ENCODE measurements around the gene TMEM95. TPM values are rescaled to one million over a fixed set of nuclear protein-coding genes. Genes with fewer than 3 reads are reported as not detected.

Gene TMEM95
- total and polyA plus RNA-seq, 2 donors from 2014 or later, result not detected

DNA sequence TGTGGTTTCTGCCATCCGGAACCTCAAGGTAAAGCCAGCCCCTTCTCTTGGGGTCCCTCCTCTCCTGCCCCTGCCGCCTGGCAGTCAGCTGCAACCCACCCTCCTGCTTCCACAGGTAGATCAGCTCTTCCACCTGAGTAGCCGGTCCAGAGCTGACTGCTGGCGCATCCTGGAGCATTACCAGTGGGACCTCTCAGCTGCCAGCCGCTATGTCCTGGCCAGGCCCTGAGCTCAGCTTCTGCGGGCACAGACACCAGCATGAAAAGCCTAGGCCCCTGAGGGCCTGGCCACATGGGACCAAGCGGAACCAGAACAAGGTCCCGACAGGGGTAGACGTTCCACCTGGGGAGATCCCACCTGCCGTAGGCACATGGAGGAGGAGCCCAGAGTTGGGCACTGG is 33.9 kb downstream of the TMEM95 start:
- DNase-seq, result peak in 1 of 5 donors; percentile 45
- intact Hi-C loops (cut with DNase I), result no loop called here
- Histone ChIP-seq H3K27me3 (ENCODE audit: control insufficient read depth, insufficient read depth, low read length) (no peaks in the 10 kb centered on the region), H3K9ac (ENCODE audit: low read length in 3 of 3) (no peak overlapping the region), H3K4me3 (ENCODE audit: low read length in 3 of 3) (no peak overlapping the region), H3K9me3 (ENCODE audit: control insufficient read depth in 2 of 3, insufficient read depth in 1 of 3, low read length in 3 of 3) (no peaks in the 10 kb centered on the region), H3K4me1 (ENCODE audit: control insufficient read depth in 2 of 3, insufficient read depth in 2 of 3, low read depth in 1 of 3, low read length in 3 of 3) (peaks cover 0 to 4% (median 0%) of the 10 kb centered on the region in 3 donors), H3K27ac (ENCODE audit: low read depth in 2 of 2, low read length in 2 of 2) (no peak overlapping the region), H3K36me3 (ENCODE audit: control insufficient read depth in 2 of 3, insufficient read depth in 3 of 3, low read length in 3 of 3) (peaks cover 3 to 4% (median 3%) of the 10 kb centered on the region in 3 donors)
- FAIRE-seq, result no peak
- TF ChIP-seq, protein P1, sequence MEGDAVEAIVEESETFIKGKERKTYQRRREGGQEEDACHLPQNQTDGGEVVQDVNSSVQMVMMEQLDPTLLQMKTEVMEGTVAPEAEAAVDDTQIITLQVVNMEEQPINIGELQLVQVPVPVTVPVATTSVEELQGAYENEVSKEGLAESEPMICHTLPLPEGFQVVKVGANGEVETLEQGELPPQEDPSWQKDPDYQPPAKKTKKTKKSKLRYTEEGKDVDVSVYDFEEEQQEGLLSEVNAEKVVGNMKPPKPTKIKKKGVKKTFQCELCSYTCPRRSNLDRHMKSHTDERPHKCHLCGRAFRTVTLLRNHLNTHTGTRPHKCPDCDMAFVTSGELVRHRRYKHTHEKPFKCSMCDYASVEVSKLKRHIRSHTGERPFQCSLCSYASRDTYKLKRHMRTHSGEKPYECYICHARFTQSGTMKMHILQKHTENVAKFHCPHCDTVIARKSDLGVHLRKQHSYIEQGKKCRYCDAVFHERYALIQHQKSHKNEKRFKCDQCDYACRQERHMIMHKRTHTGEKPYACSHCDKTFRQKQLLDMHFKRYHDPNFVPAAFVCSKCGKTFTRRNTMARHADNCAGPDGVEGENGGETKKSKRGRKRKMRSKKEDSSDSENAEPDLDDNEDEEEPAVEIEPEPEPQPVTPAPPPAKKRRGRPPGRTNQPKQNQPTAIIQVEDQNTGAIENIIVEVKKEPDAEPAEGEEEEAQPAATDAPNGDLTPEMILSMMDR (IDR thresholded peaks at IDR 0.05; ENCODE audit: borderline replicate concordance, extremely low read depth, insufficient read depth), result no peak

DNA sequence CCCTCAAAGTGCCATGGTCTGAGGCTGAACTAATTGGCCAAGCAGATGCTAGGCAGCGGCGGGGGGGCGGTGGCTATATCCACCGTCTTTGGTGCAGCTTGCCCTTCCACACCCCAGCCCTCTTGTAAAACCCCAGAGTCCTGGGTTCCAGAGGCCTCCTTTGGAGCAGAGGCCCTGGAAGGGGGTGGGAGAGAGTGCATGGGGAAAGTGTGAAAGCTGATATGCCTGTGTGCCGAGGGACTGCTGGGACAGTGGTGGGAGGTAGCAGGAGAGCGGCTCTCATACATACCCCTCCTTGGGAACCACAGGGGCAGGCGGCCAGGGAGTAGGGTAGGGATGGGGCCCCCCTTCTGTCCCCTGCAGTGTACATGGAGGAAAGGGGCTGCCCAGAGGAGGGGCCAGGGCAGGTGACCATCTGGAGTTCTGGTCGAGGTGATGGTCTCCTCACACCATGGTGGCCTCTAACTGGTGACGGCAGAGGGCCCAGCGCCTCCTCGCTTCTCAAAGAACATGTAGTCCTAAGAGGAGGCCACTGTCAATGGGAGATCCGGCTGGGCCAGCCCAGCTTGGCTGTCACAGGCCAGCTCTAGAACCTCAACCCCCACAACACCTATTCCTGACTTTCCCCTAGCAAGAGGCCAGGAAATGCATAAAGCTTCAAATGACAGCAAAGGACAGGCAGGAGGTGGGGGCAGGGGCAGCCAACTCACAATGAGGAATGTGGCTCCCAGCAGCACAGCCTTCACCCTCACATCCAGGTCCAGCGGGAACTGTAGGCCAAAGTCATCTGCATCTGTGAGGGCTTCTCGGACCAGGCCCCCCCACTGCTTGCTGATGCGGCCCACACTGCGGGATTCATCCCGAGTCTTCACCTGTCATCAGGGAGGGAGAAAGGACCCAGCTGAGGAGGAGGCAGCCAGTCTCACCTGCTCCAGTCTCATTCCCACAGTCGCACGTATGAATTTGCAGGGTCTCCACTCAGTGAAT is 35.3 kb downstream of the TMEM95 start:
- H3K4me3 ChIP-seq (ENCODE audit: low read length in 3 of 3), result no peak overlapping the region
- H3K27ac ChIP-seq (ENCODE audit: low read depth in 2 of 2, low read length in 2 of 2), result no peak overlapping the region

DNA sequence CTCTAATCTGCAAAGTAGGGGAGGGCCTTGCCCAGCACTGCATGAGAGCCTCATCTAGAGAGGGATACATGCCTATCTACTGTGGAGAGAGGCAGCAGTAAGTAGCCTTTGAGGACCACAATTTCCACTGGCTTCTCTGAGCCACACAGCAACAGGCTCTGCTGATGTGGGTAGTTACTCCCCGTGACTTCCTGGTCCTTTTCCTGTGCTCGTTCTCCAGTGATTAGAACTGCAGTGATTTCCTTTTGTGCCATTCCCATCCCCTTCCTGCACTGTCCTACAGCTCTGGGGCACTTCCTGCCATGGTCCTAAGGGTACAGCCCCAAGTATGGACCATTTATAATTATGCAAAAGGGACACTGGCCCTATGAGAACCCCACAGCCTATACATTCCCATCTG is 36.4 kb downstream of the TMEM95 start:
- Histone ChIP-seq H3K27me3 (ENCODE audit: control insufficient read depth, insufficient read depth, low read length) (no peaks in the 10 kb centered on the region), H3K36me3 (ENCODE audit: control insufficient read depth in 2 of 3, insufficient read depth in 3 of 3, low read length in 3 of 3) (peaks cover 3 to 4% (median 3%) of the 10 kb centered on the region in 3 donors), H3K4me1 (ENCODE audit: control insufficient read depth in 2 of 3, insufficient read depth in 2 of 3, low read depth in 1 of 3, low read length in 3 of 3) (peaks cover 0 to 8% (median 0%) of the 10 kb centered on the region in 3 donors), H3K9me3 (ENCODE audit: control insufficient read depth in 2 of 3, insufficient read depth in 1 of 3, low read length in 3 of 3) (no peaks in the 10 kb centered on the region), H3K4me3 (ENCODE audit: low read length in 3 of 3) (no peak overlapping the region), H3K27ac (ENCODE audit: low read depth in 2 of 2, low read length in 2 of 2) (no peak overlapping the region), H3K9ac (ENCODE audit: low read length in 3 of 3) (no peak overlapping the region)
- TF ChIP-seq, protein P1 (IDR thresholded peaks at IDR 0.05; ENCODE audit: borderline replicate concordance, extremely low read depth, insufficient read depth), result no peak
- intact Hi-C loops (cut with DNase I), result no loop called here
- no peak for DNase-seq
- no peak for FAIRE-seq

More for the DNA sequence above, 35.3 kb downstream of the TMEM95 start:
- intact Hi-C loops (cut with DNase I), result no loop called here
- Histone ChIP-seq H3K9ac (ENCODE audit: low read length in 3 of 3) (no peak overlapping the region), H3K27me3 (ENCODE audit: control insufficient read depth, insufficient read depth, low read length) (no peaks in the 10 kb centered on the region), H3K36me3 (ENCODE audit: control insufficient read depth in 2 of 3, insufficient read depth in 3 of 3, low read length in 3 of 3) (peaks cover 3 to 4% (median 3%) of the 10 kb centered on the region in 3 donors), H3K9me3 (ENCODE audit: control insufficient read depth in 2 of 3, insufficient read depth in 1 of 3, low read length in 3 of 3) (no peaks in the 10 kb centered on the region), H3K4me1 (ENCODE audit: control insufficient read depth in 2 of 3, insufficient read depth in 2 of 3, low read depth in 1 of 3, low read length in 3 of 3) (peaks cover 0 to 8% (median 0%) of the 10 kb centered on the region in 3 donors)
- TF ChIP-seq, protein P1 (IDR thresholded peaks at IDR 0.05; ENCODE audit: borderline replicate concordance, extremely low read depth, insufficient read depth), result no peak
- FAIRE-seq (no peak), DNase-seq (peak in 1 of 5 donors; percentile 55)

Measured in kidney (tissue), 14 donors.